ENCODE results near the gene ZBED6.

Gene ZBED6

DNA sequence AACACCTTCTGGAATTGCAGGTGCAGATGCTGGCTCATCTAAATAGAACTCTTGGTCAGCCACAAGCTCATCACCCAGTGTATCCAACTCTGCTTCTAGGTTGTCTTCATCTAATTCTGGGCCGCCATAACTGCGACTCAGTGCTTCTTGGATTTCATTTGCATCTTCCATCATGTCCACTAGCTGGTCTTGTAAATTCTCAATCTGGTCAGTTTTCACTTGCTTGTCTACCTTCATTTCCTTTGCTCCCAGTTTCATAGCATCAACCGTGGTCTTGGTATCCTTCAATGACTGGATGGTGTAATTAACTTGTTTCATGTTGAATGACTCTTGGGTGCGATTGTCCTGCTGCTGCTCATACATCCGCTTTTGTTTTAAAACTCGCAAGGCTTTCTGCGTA lies 10.3 kb downstream of the ZBED6 start:
- Histone ChIP-seq H3K9me3 (ENCODE audit: insufficient read depth, low read length) (no peaks in the 10 kb centered on the region), H3K9ac (ENCODE audit: low read length) (no peak overlapping the region), H3K79me2 (ENCODE audit: insufficient read depth, low read length) (peaks cover 87% of the 10 kb centered on the region), H3K9me2 (replicated peaks; ENCODE audit: insufficient read depth, low read length) (no peaks in the 10 kb centered on the region), H3F3A (ENCODE audit: insufficient read depth) (peaks cover 12% of the 10 kb centered on the region; the same call in 1 of the 2 replicates), H3K27ac (ENCODE audit: low read depth, low read length) (no peak overlapping the region), H2AFZ (ENCODE audit: low read depth, low read length, severe bottlenecking) (no peak overlapping the region), H4K20me1 (ENCODE audit: low read depth, low read length) (peaks cover 21% of the 10 kb centered on the region; the same call in 1 of the 2 replicates), H3K27me3 (ENCODE audit: low read length) (no peaks in the 10 kb centered on the region), H3K4me3 (ENCODE audit: insufficient read depth, low read length, poor library complexity, severe bottlenecking) (no peak overlapping the region), H3K36me3 (ENCODE audit: low read length) (peaks cover 19% of the 10 kb centered on the region; the same call in 1 of the 2 replicates), H3K4me2 (ENCODE audit: low read depth, low read length, poor library complexity, severe bottlenecking) (no peak overlapping the region)
- TF ChIP-seq, protein P1, sequence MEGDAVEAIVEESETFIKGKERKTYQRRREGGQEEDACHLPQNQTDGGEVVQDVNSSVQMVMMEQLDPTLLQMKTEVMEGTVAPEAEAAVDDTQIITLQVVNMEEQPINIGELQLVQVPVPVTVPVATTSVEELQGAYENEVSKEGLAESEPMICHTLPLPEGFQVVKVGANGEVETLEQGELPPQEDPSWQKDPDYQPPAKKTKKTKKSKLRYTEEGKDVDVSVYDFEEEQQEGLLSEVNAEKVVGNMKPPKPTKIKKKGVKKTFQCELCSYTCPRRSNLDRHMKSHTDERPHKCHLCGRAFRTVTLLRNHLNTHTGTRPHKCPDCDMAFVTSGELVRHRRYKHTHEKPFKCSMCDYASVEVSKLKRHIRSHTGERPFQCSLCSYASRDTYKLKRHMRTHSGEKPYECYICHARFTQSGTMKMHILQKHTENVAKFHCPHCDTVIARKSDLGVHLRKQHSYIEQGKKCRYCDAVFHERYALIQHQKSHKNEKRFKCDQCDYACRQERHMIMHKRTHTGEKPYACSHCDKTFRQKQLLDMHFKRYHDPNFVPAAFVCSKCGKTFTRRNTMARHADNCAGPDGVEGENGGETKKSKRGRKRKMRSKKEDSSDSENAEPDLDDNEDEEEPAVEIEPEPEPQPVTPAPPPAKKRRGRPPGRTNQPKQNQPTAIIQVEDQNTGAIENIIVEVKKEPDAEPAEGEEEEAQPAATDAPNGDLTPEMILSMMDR (IDR thresholded peaks at IDR 0.05; ENCODE audit: insufficient read depth, low read length, poor library complexity, severe bottlenecking) = no peak
- TF ChIP-seq EZH2phosphoT487 (conservative IDR thresholded peaks at IDR 0.05; ENCODE audit: low read length) = no peak

DNA sequence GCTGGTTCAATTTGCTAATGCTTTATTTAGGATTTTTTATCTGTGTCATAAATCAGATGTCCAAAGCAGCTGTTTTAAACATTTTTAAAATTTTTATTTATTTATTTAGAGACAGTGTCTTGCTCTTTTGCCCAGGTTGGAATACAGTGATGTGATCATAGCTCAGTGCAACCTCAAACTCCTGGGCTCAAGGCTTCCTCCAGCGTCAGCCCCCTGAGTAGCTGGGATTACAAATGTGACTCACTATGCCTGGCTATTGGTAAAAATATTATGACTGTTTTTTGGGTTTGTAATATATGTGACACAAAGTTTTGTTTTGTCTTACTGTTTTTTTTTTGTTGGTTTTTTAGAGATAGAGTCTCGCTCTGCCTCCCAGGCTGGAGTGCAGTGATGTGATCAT lies 11.8 kb downstream of the ZBED6 start:
- no peak overlapping the region for H3K27ac ChIP-seq (ENCODE audit: low read depth, low read length)
- H4K20me1 ChIP-seq (ENCODE audit: low read depth, low read length) = peaks cover 15% of the 10 kb centered on the region; the same call in 1 of the 2 replicates
- H3K9me3 ChIP-seq (ENCODE audit: insufficient read depth, low read length) = no peaks in the 10 kb centered on the region
- no peak overlapping the region for H2AFZ ChIP-seq (ENCODE audit: low read depth, low read length, severe bottlenecking)
- H3F3A ChIP-seq (ENCODE audit: insufficient read depth) = peaks cover 5% of the 10 kb centered on the region; the same call in 1 of the 2 replicates
- no peaks in the 10 kb centered on the region for H3K9me2 ChIP-seq (replicated peaks; ENCODE audit: insufficient read depth, low read length)
- TF ChIP-seq, protein P1 (IDR thresholded peaks at IDR 0.05; ENCODE audit: insufficient read depth, low read length, poor library complexity, severe bottlenecking) = no peak
- TF ChIP-seq EZH2phosphoT487 (conservative IDR thresholded peaks at IDR 0.05; ENCODE audit: low read length) = no peak
- H3K4me2 ChIP-seq (ENCODE audit: low read depth, low read length, poor library complexity, severe bottlenecking) = no peak overlapping the region
- peaks cover 11% of the 10 kb centered on the region; the same call in 1 of the 2 replicates for H3K36me3 ChIP-seq (ENCODE audit: low read length)
- H3K4me3 ChIP-seq (ENCODE audit: insufficient read depth, low read length, poor library complexity, severe bottlenecking) = no peak overlapping the region
- H3K79me2 ChIP-seq (ENCODE audit: insufficient read depth, low read length) = peaks cover 84% of the 10 kb centered on the region
- no peaks in the 10 kb centered on the region for H3K27me3 ChIP-seq (ENCODE audit: low read length)
- no peak overlapping the region for H3K9ac ChIP-seq (ENCODE audit: low read length)

DNA sequence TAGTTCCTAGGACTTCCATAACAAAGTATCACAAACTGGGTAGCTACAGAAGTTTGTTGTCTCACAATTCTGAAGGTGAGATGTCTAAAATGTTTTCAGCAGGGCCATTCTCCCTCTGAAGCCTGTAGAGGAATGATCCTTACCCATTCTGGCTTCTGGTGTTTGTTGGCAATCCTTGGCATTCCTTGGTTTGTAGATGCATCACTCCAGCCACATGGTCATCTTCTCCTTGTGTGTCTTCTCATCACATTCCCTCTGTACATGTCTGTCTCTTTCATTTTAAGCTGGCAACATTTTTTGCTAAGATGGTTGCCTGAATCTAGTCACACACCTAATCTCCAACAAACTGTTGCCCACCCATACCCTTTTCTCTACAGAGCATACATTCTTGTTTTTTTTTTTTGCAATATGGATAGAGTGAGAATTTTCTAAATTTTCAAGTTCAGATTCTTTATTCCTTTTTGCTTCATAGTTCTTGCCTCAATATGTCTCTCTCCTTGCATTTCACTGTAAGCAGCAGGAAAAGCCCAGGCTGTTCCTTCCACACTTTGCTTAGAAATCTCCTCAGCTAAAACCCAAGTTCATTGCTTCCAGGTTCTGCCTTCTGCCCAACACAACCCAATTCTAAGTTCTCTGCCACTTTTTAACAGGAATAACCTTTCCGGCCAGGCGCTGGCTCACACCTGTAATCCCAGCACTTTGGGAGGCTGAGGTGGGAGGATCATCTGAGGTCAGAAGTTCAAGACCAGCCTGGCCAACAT lies 18.3 kb downstream of the ZBED6 start:
- TF ChIP-seq, protein P1 (IDR thresholded peaks at IDR 0.05; ENCODE audit: insufficient read depth, low read length, poor library complexity, severe bottlenecking) = no peak
- TF ChIP-seq EZH2phosphoT487 (conservative IDR thresholded peaks at IDR 0.05; ENCODE audit: low read length) = no peak
- no peaks in the 10 kb centered on the region for H3K27me3 ChIP-seq (ENCODE audit: low read length)
- peaks cover 11% of the 10 kb centered on the region; the same call in 1 of the 2 replicates for H3F3A ChIP-seq (ENCODE audit: insufficient read depth)
- H3K4me2 ChIP-seq (ENCODE audit: low read depth, low read length, poor library complexity, severe bottlenecking) = no peak overlapping the region
- peaks cover 35% of the 10 kb centered on the region for H3K79me2 ChIP-seq (ENCODE audit: insufficient read depth, low read length)
- no peak overlapping the region for H3K4me3 ChIP-seq (ENCODE audit: insufficient read depth, low read length, poor library complexity, severe bottlenecking)
- no peak overlapping the region for H3K27ac ChIP-seq (ENCODE audit: low read depth, low read length)
- no peak overlapping the region for H2AFZ ChIP-seq (ENCODE audit: low read depth, low read length, severe bottlenecking)
- H3K9me2 ChIP-seq (replicated peaks; ENCODE audit: insufficient read depth, low read length) = no peaks in the 10 kb centered on the region
- 0 out of 2 replicates have a peak, but pooled peaks cover 4% of the 10 kb centered on the region for H4K20me1 ChIP-seq (ENCODE audit: low read depth, low read length)
- no peaks in the 10 kb centered on the region for H3K9me3 ChIP-seq (ENCODE audit: insufficient read depth, low read length)
- peaks cover 15% of the 10 kb centered on the region; the same call in 1 of the 2 replicates for H3K36me3 ChIP-seq (ENCODE audit: low read length)
- no peak overlapping the region for H3K9ac ChIP-seq (ENCODE audit: low read length)

Measured in SU-DHL-6 (cell line).